ENCODE data around the gene LIPA.

LIPA gene

GRCh38 chr10:89235073-89235798, 16.3 kb downstream of the LIPA start:
- TF ChIP-seq CTCF (conservative IDR thresholded peaks at IDR 0.05; ENCODE audit: control insufficient read depth, insufficient read depth, low read depth, low read length) = no peak
- peak; percentile 73 for DNase-seq (ENCODE audit: low read depth)
- no peak overlapping the region for H3K4me3 ChIP-seq (ENCODE audit: control insufficient read depth, low read depth, low read length)

DNA sequence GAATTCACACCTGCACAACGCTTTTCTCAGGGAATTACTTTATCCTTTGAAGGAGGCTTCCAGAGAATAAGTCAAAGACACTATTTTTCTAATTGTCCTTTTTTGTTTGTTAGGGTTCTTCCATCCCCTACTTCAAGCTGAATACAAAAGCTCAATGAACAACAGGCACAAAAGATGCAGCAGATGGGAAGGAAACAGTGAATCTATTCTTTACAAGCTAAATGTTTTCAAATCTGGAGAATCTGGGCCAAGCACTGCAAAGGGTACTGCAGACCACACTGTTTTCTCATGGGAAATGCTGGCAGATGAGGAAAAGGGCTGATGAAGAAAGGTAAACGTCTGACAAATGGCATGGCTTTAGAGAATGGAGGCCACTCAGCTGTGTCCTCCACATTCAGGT, 18.5 kb downstream of the LIPA start:
- no peak for DNase-seq (ENCODE audit: low read depth)
- TF ChIP-seq CTCF (conservative IDR thresholded peaks at IDR 0.05; ENCODE audit: control insufficient read depth, insufficient read depth, low read depth, low read length) = no peak
- no peak overlapping the region for H3K4me3 ChIP-seq (ENCODE audit: control insufficient read depth, low read depth, low read length)

GRCh38 chr10:89228962-89229361, 22.6 kb downstream of the LIPA start:
- DNase-seq (ENCODE audit: low read depth) = no peak
- H3K4me3 ChIP-seq (ENCODE audit: control insufficient read depth, low read depth, low read length) = no peak overlapping the region
- no peak for TF ChIP-seq CTCF (conservative IDR thresholded peaks at IDR 0.05; ENCODE audit: control insufficient read depth, insufficient read depth, low read depth, low read length)

- DNase-seq (ENCODE audit: low read depth) = no peak
- no peak for TF ChIP-seq CTCF (conservative IDR thresholded peaks at IDR 0.05; ENCODE audit: control insufficient read depth, insufficient read depth, low read depth, low read length)
Observed at GRCh38 chr10:89228146-89228545, 23.4 kb downstream of the LIPA start.

DNA sequence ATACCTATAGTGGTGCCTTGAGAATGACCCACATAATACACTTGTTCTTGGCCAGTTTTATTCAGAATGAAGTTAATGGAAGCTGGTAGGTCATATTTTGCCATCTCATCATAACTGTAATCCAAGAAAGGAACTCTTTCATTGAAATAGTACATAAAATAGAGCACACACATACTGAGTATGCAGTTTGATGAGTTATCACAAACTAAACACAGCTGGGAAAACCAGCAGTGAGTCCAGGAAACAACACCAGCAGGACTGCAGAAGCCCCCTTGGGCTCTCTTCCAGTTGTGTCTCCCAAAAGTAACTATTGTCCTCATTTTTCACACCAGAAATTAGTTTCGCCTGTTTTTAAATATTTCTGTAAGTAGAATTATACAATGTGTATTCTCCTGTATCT, 24.7 kb downstream of the LIPA start:
- no peak overlapping the region for H3K4me3 ChIP-seq (ENCODE audit: control insufficient read depth, low read depth, low read length)
- DNase-seq (ENCODE audit: low read depth) = no peak
- TF ChIP-seq CTCF (conservative IDR thresholded peaks at IDR 0.05; ENCODE audit: control insufficient read depth, insufficient read depth, low read depth, low read length) = no peak

More at GRCh38 chr10:89228146-89228545, 23.4 kb downstream of the LIPA start:
- no peak overlapping the region for H3K4me3 ChIP-seq (ENCODE audit: control insufficient read depth, low read depth, low read length)

DNA sequence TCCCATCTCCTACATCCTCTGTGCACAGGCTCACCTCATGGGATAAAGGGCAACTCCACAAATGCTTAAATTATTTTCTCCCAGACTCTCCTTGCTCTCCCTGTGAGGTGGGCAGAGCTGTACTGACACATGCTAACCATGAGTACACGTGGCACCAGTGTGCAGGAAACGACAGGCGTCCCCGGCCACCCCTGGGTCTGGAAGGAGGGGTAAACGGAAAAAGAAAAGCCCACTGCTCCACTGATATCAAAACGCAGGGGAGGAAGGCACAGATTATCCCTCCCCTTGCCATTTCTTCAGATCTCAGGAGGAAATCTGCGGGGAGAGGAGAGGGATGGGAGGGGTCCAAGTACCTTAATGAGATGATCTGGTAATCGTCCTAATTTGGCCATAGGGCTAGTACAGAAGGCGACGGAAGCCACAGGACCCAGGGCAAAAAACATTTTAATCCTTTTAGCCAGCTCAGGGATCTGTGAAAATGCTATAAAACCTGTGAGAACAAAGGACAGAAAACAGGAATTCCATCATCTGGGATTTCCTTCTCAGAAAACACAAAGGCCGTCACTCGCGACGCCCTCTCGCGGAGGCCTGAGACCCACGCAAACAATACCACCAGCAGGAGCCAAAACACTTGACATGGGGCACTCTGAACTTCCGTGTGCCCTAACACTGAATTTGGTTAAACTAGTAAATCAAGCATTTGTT, 26.7 kb downstream of the LIPA start:
- TF ChIP-seq CTCF (conservative IDR thresholded peaks at IDR 0.05; ENCODE audit: control insufficient read depth, insufficient read depth, low read depth, low read length) = peak; percentile 8
- no peak for DNase-seq (ENCODE audit: low read depth)
- no peak overlapping the region for H3K4me3 ChIP-seq (ENCODE audit: control insufficient read depth, low read depth, low read length)

Measured in fibroblast of mammary gland (primary cell).